ENCODE results near the gene TAS2R9.

- TF ChIP-seq, protein P1, sequence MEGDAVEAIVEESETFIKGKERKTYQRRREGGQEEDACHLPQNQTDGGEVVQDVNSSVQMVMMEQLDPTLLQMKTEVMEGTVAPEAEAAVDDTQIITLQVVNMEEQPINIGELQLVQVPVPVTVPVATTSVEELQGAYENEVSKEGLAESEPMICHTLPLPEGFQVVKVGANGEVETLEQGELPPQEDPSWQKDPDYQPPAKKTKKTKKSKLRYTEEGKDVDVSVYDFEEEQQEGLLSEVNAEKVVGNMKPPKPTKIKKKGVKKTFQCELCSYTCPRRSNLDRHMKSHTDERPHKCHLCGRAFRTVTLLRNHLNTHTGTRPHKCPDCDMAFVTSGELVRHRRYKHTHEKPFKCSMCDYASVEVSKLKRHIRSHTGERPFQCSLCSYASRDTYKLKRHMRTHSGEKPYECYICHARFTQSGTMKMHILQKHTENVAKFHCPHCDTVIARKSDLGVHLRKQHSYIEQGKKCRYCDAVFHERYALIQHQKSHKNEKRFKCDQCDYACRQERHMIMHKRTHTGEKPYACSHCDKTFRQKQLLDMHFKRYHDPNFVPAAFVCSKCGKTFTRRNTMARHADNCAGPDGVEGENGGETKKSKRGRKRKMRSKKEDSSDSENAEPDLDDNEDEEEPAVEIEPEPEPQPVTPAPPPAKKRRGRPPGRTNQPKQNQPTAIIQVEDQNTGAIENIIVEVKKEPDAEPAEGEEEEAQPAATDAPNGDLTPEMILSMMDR (IDR thresholded peaks at IDR 0.05), result no peak
- TF ChIP-seq POLR2A (IDR thresholded peaks at IDR 0.05), result no peak
These were observed 50.3 kb downstream of the TAS2R9 start for GRCh38 chr12:10759657-10760056.

Data from testis (tissue), 2 donors.